ENCODE results near the gene FBXW8.

DNA sequence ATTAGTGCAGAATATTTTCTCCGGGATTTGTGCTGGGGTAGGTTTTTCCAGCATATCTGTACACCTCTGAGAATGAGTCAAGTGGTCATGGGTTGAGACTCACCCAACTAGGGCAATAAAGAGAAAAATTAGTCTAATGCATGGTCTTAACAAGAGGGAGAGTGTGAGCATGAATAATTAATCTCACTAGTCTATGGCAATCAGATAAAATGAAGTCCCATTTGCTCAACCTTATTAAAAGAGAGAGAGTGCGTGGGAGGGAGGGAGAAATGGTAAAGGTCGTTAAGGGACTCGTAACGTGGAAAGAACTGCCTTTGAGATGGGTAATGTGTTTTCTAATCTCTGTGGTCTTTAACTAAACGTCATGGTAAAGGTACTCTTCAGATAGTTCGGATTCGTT, 96.8 kb downstream of the FBXW8 start:
- no peak for TF ChIP-seq EZH2phosphoT487 (IDR thresholded peaks at IDR 0.05; ENCODE audit: low read depth, severe bottlenecking, unreplicated experiment)
- TF ChIP-seq, protein P1, sequence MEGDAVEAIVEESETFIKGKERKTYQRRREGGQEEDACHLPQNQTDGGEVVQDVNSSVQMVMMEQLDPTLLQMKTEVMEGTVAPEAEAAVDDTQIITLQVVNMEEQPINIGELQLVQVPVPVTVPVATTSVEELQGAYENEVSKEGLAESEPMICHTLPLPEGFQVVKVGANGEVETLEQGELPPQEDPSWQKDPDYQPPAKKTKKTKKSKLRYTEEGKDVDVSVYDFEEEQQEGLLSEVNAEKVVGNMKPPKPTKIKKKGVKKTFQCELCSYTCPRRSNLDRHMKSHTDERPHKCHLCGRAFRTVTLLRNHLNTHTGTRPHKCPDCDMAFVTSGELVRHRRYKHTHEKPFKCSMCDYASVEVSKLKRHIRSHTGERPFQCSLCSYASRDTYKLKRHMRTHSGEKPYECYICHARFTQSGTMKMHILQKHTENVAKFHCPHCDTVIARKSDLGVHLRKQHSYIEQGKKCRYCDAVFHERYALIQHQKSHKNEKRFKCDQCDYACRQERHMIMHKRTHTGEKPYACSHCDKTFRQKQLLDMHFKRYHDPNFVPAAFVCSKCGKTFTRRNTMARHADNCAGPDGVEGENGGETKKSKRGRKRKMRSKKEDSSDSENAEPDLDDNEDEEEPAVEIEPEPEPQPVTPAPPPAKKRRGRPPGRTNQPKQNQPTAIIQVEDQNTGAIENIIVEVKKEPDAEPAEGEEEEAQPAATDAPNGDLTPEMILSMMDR (IDR thresholded peaks at IDR 0.05; ENCODE audit: poor library complexity) = no peak
